ENCODE measurements around the gene SPART. TPM values are rescaled to one million over a fixed set of nuclear protein-coding genes. Genes with fewer than 3 reads are reported as not detected.

The SPART gene
- total and polyA plus RNA-seq, 2 of the 8 experiments (the other 6 are each of a cell fraction or from before 2014, with no cell fraction given): 27.2 to 74.1 TPM

- no peak overlapping the region for H3K14ac ChIP-seq (ENCODE audit: insufficient read length)
- H2BK20ac ChIP-seq (ENCODE audit: low read length): no peak overlapping the region
- TF ChIP-seq FOSL1 (IDR thresholded peaks at IDR 0.05; ENCODE audit: insufficient read depth, low read depth, low read length): no peak
- no peak for TF ChIP-seq NANOG (IDR thresholded peaks at IDR 0.05; ENCODE audit: insufficient read depth, low read depth, low read length, poor library complexity, severe bottlenecking)
- no peak for TF ChIP-seq NRF1 (IDR thresholded peaks at IDR 0.05; ENCODE audit: low read depth, low read length)
- TF ChIP-seq SP1 (IDR thresholded peaks at IDR 0.05; ENCODE audit: low read depth, low read length): no peak
- TF ChIP-seq SAP30 (IDR thresholded peaks at IDR 0.05; ENCODE audit: insufficient read depth, insufficient replicate concordance, low read length): no peak
- no peak for TF ChIP-seq POU5F1 (IDR thresholded peaks at IDR 0.05; ENCODE audit: low read depth, low read length)
- TF ChIP-seq RAD21 (IDR thresholded peaks at IDR 0.05 in 1 of 2, conservative IDR thresholded peaks at IDR 0.05 in 1 of 2; ENCODE audit: low read depth in 2 of 2, low read length in 2 of 2): no peak
These were observed 84.2 kb downstream of the SPART start for GRCh38 chr13:36261976-36262375.

More at GRCh38 chr13:36261976-36262375, 84.2 kb downstream of the SPART start:
- Histone ChIP-seq H2BK5ac (ENCODE audit: low read depth, low read length) (no peak overlapping the region), H3K79me2 (ENCODE audit: control insufficient read depth in 1 of 2, insufficient read depth in 2 of 2, low read length in 2 of 2) (no peaks in the 10 kb centered on the region; a peak in 1 of 4 replicates), H2BK15ac (ENCODE audit: low read length) (no peak overlapping the region), H2BK12ac (ENCODE audit: low read depth, low read length) (no peak overlapping the region), H3K27me3 (replicated peaks in 1 of 4; ENCODE audit: control insufficient read depth in 3 of 4, extremely low read depth in 1 of 4, insufficient read depth in 3 of 4, low read length in 3 of 4) (no peaks in the 10 kb centered on the region), H2BK120ac (replicated peaks; ENCODE audit: low read depth, low read length) (no peak overlapping the region), H3K36me3 (ENCODE audit: control insufficient read depth in 2 of 4, insufficient read depth in 4 of 4, low read length in 3 of 4) (peaks cover 0 to 3% (median 0%) of the 10 kb centered on the region in 4 experiments; a peak in 1 of 8 replicates), H4K20me1 (replicated peaks in 1 of 2; ENCODE audit: control insufficient read depth in 1 of 2, insufficient read depth in 2 of 2, low read length in 2 of 2) (no peaks in the 10 kb centered on the region), H3K4me2 (ENCODE audit: insufficient read depth in 1 of 2, low read depth in 2 of 2, low read length in 2 of 2) (no peak overlapping the region), H4K5ac (ENCODE audit: insufficient read length, low read depth, low read length) (no peak overlapping the region), H3K79me1 (ENCODE audit: low read depth, low read length) (no peaks in the 10 kb centered on the region), H4K91ac (replicated peaks; ENCODE audit: insufficient read length, low read length) (no peak overlapping the region), H4K8ac (ENCODE audit: extremely low read depth, insufficient read depth, low read length) (no peak overlapping the region), H3K23me2 (ENCODE audit: low read depth, low read length) (no peaks in the 10 kb centered on the region), H3K4me3 (ENCODE audit: extremely low read depth in 1 of 4, insufficient read depth in 2 of 4, low read depth in 3 of 4, low read length in 4 of 4) (no peak overlapping the region), H3K27ac (ENCODE audit: low read depth, low read length) (no peak overlapping the region), H3K9ac (replicated peaks in 1 of 4; ENCODE audit: extremely low read depth in 1 of 4, low read depth in 3 of 4, low read length in 3 of 4) (no peak overlapping the region), H3K4ac (replicated peaks; ENCODE audit: insufficient read length, low read depth, low read length) (no peak overlapping the region), H3K23ac (ENCODE audit: insufficient read length) (no peak overlapping the region), H2AFZ (ENCODE audit: low read length) (no peak overlapping the region), H3K9me3 (ENCODE audit: insufficient read depth in 2 of 2, low read depth in 1 of 2, low read length in 1 of 2) (peaks cover 0 to 3% of the 10 kb centered on the region in 2 experiments; a peak in 2 of 4 replicates), H3K4me1 (replicated peaks in 1 of 4; ENCODE audit: control insufficient read depth in 3 of 4, insufficient read depth in 4 of 4, low read length in 3 of 4) (peaks cover 0 to 4% (median 0%) of the 10 kb centered on the region in 4 experiments; a peak in 2 of 7 replicates), H3K56ac (replicated peaks; ENCODE audit: insufficient read length, low read depth, low read length) (no peak overlapping the region), H3K18ac (ENCODE audit: extremely low read depth, low read length) (no peak overlapping the region), H2AK5ac (ENCODE audit: low read depth, low read length) (no peak overlapping the region)
- no peak for FAIRE-seq
- ChIA-PET CTCF (ENCODE audit: partially characterized antibody) (interaction anchor here (0.7 to 4.1 kb wide), 6 partner anchors 10 to 284 kb away, joined by 3 to 21 read pairs (median 4); no protein-coding TSS in a partner anchor), POLR2A (ENCODE audit: partially characterized antibody) (no interaction called here)
- DNase-seq (ENCODE audit: low read depth in 1 of 2, low spot score in 2 of 2): no peak

All from H1 (cell line).